Nephron progenitor cell (in vitro differentiated cells): ENCODE results near the gene MT4.

Experiments
- DNase-seq: peaks from one replicate; pipeline ENCODE4 v3.0.0; 2021
- H3K27ac Mint-ChIP-seq: 2 replicates; pipeline ENCODE4 v1.8.0; 2021; ENCODE audit warnings: mild to moderate bottlenecking, moderate library complexity, mixed read lengths
- H3K27me3 Mint-ChIP-seq: 2 replicates; pipeline ENCODE4 v1.8.0; 2021; ENCODE audit warnings: mild to moderate bottlenecking, low read depth, mixed read lengths; ENCODE audit not compliant: poor library complexity
- H3K36me3 Mint-ChIP-seq: 2 replicates; pipeline ENCODE4 v1.8.0; 2021; ENCODE audit warnings: low read depth, mixed read lengths
- H3K4me1 Mint-ChIP-seq: 2 replicates; pipeline ENCODE4 v1.8.0; 2021; ENCODE audit warnings: mixed read lengths
- H3K4me3 Mint-ChIP-seq: 2 replicates; pipeline ENCODE4 v1.8.0; 2021; ENCODE audit warnings: mild to moderate bottlenecking, moderate library complexity, mixed read lengths
- H3K9me3 Mint-ChIP-seq: 2 replicates; pipeline ENCODE4 v1.8.0; 2021; ENCODE audit warnings: mild to moderate bottlenecking, moderate library complexity, mixed read lengths
- CTCF ChIP-seq: fragments of 200-600 bp; sonication (generic); IDR thresholded peaks from 2 replicates; pipeline ENCODE4 v1.5.0; 2021; ENCODE audit warnings: antibody characterized with exemption

The MT4 gene

DNA sequence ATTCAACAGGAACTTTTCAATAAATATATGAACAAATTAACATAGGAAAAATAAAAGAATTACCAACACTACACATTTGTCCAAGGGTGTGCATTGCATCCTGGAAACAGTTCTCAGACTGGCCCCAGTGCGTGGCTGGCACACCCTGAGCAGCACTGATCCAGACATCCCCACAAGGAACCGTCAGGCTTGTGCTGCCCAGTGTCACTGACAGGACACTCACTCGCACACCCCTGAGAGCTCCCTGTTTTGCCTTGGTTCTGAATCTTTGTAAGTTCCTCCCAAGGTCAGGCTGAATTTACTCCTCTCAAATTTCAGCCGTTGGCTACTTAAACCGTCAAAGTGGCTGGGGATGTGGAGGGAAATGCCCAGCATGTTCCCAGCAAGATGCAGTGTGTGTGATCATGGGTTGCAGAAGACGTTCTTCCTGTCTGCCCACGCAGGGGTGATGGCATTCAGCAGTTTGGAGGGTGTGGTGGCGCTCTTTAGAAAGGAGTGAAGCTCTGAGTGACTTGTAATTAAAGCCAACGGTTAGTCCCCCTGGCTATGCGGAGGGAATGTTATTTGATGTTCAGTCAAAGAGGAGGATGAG lies 45.2 kb downstream of the MT4 start:
- Mint-ChIP-seq H3K9me3 (no peaks in the 10 kb centered on the region), H3K4me3 (peak overlapping the region; percentile 88), H3K4me1 (peaks cover 59% of the 10 kb centered on the region), H3K36me3 (no peaks in the 10 kb centered on the region), H3K27me3 (peaks cover 62% of the 10 kb centered on the region), H3K27ac (no peak overlapping the region)
- no peak for DNase-seq
- TF ChIP-seq CTCF, result no peak

- Mint-ChIP-seq H3K36me3 (no peaks in the 10 kb centered on the region), H3K4me1 (peaks cover 58% of the 10 kb centered on the region), H3K4me3 (peak overlapping the region; percentile 88), H3K27ac (no peak overlapping the region), H3K27me3 (peaks cover 67% of the 10 kb centered on the region), H3K9me3 (no peaks in the 10 kb centered on the region)
- no peak for DNase-seq
- TF ChIP-seq CTCF, result no peak
These were observed 45.8 kb downstream of the MT4 start for GRCh38 chr16:56610609-56611111.

DNA sequence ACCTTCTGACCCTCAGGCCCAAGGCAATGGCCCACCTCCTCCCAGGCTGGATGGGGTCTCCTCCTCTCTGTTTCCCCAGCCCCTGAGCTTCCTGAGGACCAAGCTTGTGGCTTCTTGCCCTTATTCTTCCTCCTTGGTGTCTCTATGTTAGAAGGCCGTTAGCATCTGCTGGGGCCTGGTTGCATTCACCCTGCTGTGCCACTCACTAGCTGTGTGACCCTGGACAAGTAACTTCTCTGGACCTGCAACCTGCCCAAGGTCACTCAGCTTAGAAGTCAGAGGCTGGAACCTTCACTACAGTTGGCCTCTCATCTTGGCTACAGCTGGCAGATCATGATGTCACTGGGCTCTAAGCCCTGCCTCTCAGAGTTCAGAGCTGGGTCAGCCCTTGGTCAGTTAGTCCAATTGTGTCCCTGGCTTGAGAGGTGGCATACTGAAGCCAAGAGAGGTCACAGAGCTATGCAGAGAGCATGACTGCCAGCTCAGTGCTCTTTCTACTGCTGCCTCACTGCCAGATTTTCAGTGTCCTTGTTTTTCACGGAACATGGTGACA lies 46.5 kb downstream of the MT4 start:
- no peak for TF ChIP-seq CTCF
- Mint-ChIP-seq H3K36me3 (no peaks in the 10 kb centered on the region), H3K4me1 (peaks cover 51% of the 10 kb centered on the region), H3K27me3 (peaks cover 69% of the 10 kb centered on the region), H3K4me3 (peak overlapping the region; percentile 88), H3K27ac (peak overlapping the region; percentile 55), H3K9me3 (no peaks in the 10 kb centered on the region)
- DNase-seq, result no peak

DNA sequence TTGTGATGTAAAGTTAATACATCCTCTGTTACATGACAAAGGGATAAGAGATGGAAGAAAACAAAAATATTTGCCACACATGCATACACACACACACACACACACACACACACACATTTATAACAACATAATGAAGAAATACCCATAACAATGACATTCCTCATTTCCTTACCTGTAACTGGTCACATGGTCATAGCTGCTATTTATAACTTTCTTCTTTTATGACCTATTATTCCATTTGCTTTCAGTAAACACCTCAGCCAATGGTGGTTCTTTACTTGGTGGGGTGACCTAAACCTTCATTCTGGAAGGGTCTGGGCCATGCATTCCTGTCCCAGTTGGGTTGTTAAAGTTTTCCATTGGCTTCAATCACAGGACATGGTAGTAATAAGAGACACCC lies 48.8 kb downstream of the MT4 start:
- Mint-ChIP-seq H3K4me1 (peaks cover 42% of the 10 kb centered on the region), H3K27ac (no peak overlapping the region), H3K4me3 (no peak overlapping the region), H3K9me3 (no peaks in the 10 kb centered on the region), H3K36me3 (no peaks in the 10 kb centered on the region), H3K27me3 (peaks cover 88% of the 10 kb centered on the region)
- TF ChIP-seq CTCF, result no peak
- no peak for DNase-seq

GRCh38 chr16:56614549-56614991 lies 49.7 kb downstream of the MT4 start:
- Mint-ChIP-seq H3K4me3 (no peak overlapping the region), H3K27ac (no peak overlapping the region), H3K27me3 (peaks cover 88% of the 10 kb centered on the region), H3K36me3 (no peaks in the 10 kb centered on the region), H3K9me3 (no peaks in the 10 kb centered on the region), H3K4me1 (peaks cover 35% of the 10 kb centered on the region)
- TF ChIP-seq CTCF, result no peak
- DNase-seq, result no peak

DNA sequence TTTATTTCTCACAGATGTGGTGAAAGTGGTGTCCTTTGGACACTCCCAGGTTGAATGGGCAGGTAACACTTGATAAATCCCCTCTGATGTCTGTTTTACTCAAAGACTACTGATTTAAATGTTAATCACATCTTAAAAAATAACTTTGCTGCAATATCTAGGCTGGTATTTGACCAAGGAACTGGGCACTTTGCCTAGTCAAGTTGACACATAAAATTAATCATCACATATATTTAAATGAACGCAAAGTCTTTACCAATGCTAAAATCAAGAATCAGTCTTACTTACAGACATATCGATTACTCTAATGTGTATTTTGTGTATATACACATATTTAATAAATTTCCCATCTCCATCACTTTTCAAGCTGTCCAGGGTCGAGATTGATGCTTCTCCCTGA lies 50.5 kb downstream of the MT4 start:
- TF ChIP-seq CTCF, result no peak
- Mint-ChIP-seq H3K4me1 (peaks cover 31% of the 10 kb centered on the region), H3K36me3 (no peaks in the 10 kb centered on the region), H3K9me3 (no peaks in the 10 kb centered on the region), H3K27ac (no peak overlapping the region), H3K4me3 (no peak overlapping the region), H3K27me3 (peaks cover 92% of the 10 kb centered on the region)
- DNase-seq, result no peak
